WERI-Rb-1 (cell line): ENCODE data around the gene CEBPZ.
A peak's percentile ranks its signal among the peaks of the same experiment; 100 is the strongest.

Experiments
- DNase-seq: peaks from one replicate; pipeline ENCODE4 v3.0.0-alpha.2; 2020
- H3K27ac ChIP-seq: fragments of 250-450 bp; sonication (Bioruptor Pico); 2 replicates; pipeline ENCODE4 v1.5.1; 2020; ENCODE audit warnings: mild to moderate bottlenecking, moderate library complexity
- H3K27me3 ChIP-seq: fragments of 250-450 bp; sonication (Bioruptor Pico); 2 replicates; pipeline ENCODE4 v1.5.1; 2021; ENCODE audit warnings: mild to moderate bottlenecking, low read depth, moderate library complexity; ENCODE audit not compliant: insufficient read depth, severe bottlenecking
- H3K36me3 ChIP-seq: fragments of 250-450 bp; sonication (Bioruptor Pico); 2 replicates; pipeline ENCODE4 v1.5.1; 2020; ENCODE audit warnings: mild to moderate bottlenecking, moderate library complexity
- H3K4me3 ChIP-seq: 2 replicates; pipeline ENCODE4 v1.5.1; 2011; ENCODE audit warnings: low read depth, mild to moderate bottlenecking, control low read depth, low read length
- H3K9me3 ChIP-seq: fragments of 250-450 bp; sonication (Bioruptor Pico); 2 replicates; pipeline ENCODE4 v1.5.1; 2021; ENCODE audit warnings: mild to moderate bottlenecking, moderate library complexity; ENCODE audit not compliant: severe bottlenecking
- TF ChIP-seq, protein P1 (sequence below): IDR thresholded peaks from 2 replicates; pipeline ENCODE4 v1.5.1; 2011; ENCODE audit warnings: low read depth, mild to moderate bottlenecking, control low read depth, inconsistent platforms, low read length

CEBPZ gene

DNA sequence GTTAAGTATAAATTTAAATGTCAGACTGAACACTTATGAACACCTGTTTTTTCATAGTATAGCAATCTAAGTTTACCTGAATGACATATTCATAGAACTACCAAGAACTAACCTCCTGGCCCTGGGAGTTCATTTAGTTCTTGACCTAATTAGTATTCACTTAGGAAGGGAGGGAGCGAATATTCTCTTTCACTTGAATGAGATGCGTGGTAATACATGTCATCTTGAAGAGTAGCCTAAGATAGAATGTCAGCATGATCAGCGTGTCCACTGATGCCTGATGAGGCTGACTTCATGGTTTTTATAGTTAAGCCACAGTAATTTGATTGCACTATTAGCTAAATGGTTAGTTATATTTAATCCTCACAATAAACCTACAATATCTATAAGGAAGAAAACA lies 13.4 kb upstream of the CEBPZ start:
- TF ChIP-seq, protein P1, sequence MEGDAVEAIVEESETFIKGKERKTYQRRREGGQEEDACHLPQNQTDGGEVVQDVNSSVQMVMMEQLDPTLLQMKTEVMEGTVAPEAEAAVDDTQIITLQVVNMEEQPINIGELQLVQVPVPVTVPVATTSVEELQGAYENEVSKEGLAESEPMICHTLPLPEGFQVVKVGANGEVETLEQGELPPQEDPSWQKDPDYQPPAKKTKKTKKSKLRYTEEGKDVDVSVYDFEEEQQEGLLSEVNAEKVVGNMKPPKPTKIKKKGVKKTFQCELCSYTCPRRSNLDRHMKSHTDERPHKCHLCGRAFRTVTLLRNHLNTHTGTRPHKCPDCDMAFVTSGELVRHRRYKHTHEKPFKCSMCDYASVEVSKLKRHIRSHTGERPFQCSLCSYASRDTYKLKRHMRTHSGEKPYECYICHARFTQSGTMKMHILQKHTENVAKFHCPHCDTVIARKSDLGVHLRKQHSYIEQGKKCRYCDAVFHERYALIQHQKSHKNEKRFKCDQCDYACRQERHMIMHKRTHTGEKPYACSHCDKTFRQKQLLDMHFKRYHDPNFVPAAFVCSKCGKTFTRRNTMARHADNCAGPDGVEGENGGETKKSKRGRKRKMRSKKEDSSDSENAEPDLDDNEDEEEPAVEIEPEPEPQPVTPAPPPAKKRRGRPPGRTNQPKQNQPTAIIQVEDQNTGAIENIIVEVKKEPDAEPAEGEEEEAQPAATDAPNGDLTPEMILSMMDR = no peak
- H3K27ac ChIP-seq = no peak overlapping the region
- no peaks in the 10 kb centered on the region for H3K27me3 ChIP-seq
- DNase-seq = no peak
- H3K36me3 ChIP-seq = peaks cover 80% of the 10 kb centered on the region
- H3K9me3 ChIP-seq = no peaks in the 10 kb centered on the region
- no peak overlapping the region for H3K4me3 ChIP-seq

DNA sequence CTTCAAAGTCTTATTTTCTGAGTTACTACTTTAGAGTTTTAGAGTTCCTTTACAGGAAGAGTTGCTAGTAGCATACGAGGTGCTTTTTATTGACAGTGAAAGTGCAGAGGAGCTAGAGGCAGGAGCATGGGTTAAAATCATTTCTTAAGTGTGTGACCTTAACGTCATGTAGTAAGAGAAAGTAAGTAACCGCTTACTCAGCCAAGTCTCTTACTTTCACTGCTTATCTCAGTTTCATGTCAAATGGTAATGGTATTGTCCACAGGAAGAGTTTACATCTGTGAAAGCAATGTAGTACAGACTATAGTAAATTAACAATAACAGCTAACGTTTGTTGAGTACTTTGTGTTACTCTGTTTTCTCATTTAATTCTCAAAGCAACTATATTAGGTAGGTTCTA lies 12.6 kb upstream of the CEBPZ start:
- TF ChIP-seq, protein P1 = no peak
- H3K9me3 ChIP-seq = no peaks in the 10 kb centered on the region
- H3K27ac ChIP-seq = no peak overlapping the region
- peaks cover 80% of the 10 kb centered on the region for H3K36me3 ChIP-seq
- H3K27me3 ChIP-seq = no peaks in the 10 kb centered on the region
- no peak for DNase-seq
- H3K4me3 ChIP-seq = no peak overlapping the region

DNA sequence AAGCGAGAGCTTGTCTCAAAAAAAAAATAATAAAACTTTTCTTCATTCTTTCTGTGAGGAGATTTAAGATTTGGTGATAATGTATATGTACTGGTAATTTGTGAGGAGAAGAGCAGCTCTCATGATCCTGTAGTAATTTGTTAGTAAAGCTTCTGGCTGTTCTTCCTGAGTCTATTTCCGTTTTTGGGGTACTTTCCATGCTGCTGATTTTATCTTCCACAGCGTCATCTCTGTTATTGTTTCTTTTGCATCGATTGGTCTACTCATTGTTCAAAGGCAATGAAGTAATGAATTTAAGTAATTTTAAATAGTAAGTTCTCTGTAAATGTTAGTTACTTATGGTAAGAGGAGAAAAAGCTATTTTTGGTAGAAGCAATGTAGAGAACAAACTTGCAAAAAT lies 12.0 kb upstream of the CEBPZ start:
- Histone ChIP-seq H3K27ac (no peak overlapping the region), H3K9me3 (no peaks in the 10 kb centered on the region), H3K27me3 (no peaks in the 10 kb centered on the region), H3K4me3 (no peak overlapping the region), H3K36me3 (peaks cover 74% of the 10 kb centered on the region)
- DNase-seq = no peak
- TF ChIP-seq, protein P1 = no peak

DNA sequence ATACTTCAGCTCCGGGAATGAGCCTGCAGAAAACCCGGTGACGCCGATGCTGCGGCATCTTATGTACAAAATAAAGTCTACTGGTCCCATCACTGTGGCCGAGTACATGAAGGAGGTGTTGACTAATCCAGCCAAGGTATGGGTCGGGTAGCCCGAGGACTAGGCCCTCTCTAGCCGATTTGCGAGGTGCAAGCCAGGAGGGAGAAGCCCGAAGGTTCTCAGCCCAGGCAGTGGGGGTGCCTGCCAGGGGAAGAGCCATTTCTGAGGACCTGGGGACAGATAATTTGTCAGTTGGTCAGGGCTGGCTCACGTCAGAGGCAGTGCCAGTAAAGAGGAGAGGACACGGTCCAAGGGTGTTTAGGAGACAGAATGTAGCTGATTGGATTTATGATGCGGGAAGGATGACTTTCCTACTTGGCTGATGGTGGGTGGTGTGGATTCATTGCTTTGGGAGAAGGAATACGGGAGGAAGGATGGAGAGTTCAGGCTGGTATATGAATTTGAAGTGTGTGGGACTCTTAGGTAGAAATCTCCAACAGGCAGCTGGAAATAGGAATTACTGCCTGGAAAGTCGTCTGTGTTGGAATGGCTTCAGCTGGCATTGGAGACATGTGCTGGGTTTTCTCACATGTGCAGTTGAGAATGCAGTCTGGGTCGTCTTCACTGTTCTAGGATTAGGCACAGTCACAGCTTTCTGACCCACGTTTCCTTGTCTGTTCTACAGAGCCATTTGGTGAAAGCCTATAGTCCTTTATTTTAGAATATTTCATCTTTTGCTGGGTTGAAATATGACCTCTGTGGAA lies 936 bp upstream of the CEBPZ start:
- peaks cover 49% of the 10 kb centered on the region for H3K36me3 ChIP-seq

DNA sequence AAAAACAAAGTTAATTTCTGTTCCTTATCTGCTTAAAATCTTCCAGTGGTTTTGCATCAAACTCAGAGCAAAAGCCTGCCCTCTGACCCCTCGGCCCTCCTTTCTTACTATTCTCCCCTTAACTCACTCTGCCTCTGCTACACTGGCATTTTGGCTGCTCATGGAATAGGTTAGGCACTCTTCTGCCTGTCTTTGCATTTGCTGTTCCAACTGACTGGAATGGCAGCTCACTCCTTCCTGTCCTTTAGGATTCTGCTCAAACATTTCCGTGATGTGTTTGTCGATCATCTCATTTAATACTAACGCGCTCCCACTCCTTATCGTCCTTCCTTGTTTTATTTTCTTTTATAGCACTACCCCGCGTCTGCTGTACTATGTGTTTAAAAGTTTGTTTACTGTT lies 815 bp downstream of the CEBPZ start:
- Histone ChIP-seq H3K36me3 (peaks cover 43% of the 10 kb centered on the region), H3K27ac (peak overlapping the region; percentile 88), H3K4me3 (peak overlapping the region; percentile 89), H3K27me3 (no peaks in the 10 kb centered on the region), H3K9me3 (no peaks in the 10 kb centered on the region)
- TF ChIP-seq, protein P1 = no peak
- no peak for DNase-seq

More for the DNA sequence above, 936 bp upstream of the CEBPZ start:
- TF ChIP-seq, protein P1 = no peak
- Histone ChIP-seq H3K27me3 (no peaks in the 10 kb centered on the region), H3K4me3 (peak overlapping the region; percentile 89), H3K27ac (peak overlapping the region; percentile 88), H3K9me3 (no peaks in the 10 kb centered on the region)
- peak; percentile 29 for DNase-seq

DNA sequence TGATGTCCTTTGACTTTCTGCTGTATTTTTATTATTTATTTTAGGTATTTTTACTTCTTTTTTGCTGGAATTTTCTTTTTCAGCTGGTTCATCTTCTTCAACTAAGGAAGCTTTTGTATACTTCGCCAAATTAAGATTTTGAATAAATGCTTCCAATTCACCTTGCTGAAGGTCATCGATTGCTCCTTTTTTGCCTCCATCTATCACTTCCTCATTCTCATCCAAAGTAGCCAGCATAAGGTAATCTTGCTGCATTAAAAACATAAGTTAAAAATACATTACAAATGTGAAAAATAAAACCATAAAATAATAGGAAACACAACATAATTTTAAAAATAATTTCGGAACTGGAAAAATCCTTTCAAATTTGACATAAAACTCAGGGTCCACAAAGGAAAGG lies 2.6 kb downstream of the CEBPZ start:
- H3K4me3 ChIP-seq = no peak overlapping the region
- peaks cover 53% of the 10 kb centered on the region for H3K36me3 ChIP-seq
- H3K27me3 ChIP-seq = no peaks in the 10 kb centered on the region
- no peak for DNase-seq
- no peak overlapping the region for H3K27ac ChIP-seq
- no peaks in the 10 kb centered on the region for H3K9me3 ChIP-seq
- TF ChIP-seq, protein P1 = no peak
